HCT116 (cell line): ENCODE measurements around the gene CFAP161. TPM values are rescaled to one million over a fixed set of nuclear protein-coding genes. Genes with fewer than 3 reads are reported as not detected.

Experiments
- ATAC-seq: fragments of 200-7000 bp; cut with Tn5 transposase; 2 replicates; pipeline ENCODE4 v1.9.1; 2020; ENCODE audit warnings: mild to moderate bottlenecking, moderate library complexity
- BruUV-seq: library from RNA; stranded (reverse); fragments of 400-500 nt; replicated peaks from 2 replicates; lab custom pipeline; 2021; lab: Mats Ljungman, UMichigan
- CTCF ChIA-PET: fragments of 300-600 bp; sonication (Branson Sonifier 250); formaldehyde crosslinking; loops from one replicate; lab custom pipeline; 2021; ENCODE audit warnings: antibody characterized with exemption; lab: Charles Lee
- POLR2A ChIA-PET: fragments of 300-600, 350-600 bp; sonication (Branson Sonifier 250); formaldehyde crosslinking; loops from one replicate; lab custom pipeline; 2021; ENCODE audit warnings: antibody characterized with exemption; lab: Charles Lee
- RAD21 ChIA-PET, 2 experiments: fragments of 300-600 bp; sonication (Branson Sonifier 250); formaldehyde crosslinking; loops; one replicate each; lab custom pipeline; 2023; ENCODE audit warnings: low total read pairs in 2 of 2; ENCODE audit not compliant: uncharacterized antibody in 2 of 2, unreplicated experiment in 2 of 2, low non-redundant PET in 1 of 2; lab: Charles Lee
- DNase-seq: peaks from one replicate; pipeline ENCODE4 v3.0.0-alpha.2; 2010; ENCODE audit warnings: low read depth, low spot score
- H2AFZ ChIP-seq: fragments of 200-600 bp; shearing (Covaris generic), sonication (generic); 2 replicates; pipeline ENCODE4 v1.6.1; 2017; ENCODE audit warnings: low read depth, mixed run types, mixed read lengths, antibody characterized with exemption, low read length; ENCODE audit not compliant: poor library complexity, severe bottlenecking
- H3K27ac ChIP-seq: 2 replicates; pipeline ENCODE4 v1.5.1; 2012; ENCODE audit warnings: low read depth, low read length
- H3K27me3 ChIP-seq: fragments of 200-600 bp; sonication (generic); 2 replicates; pipeline ENCODE4 v1.6.1; 2016; ENCODE audit warnings: mixed run types, low read length, mixed read lengths; ENCODE audit not compliant: insufficient read depth
- H3K36me3 ChIP-seq, 2 experiments: fragments of 200-500 bp in 1 of 2; fragments of 200-600 bp in 1 of 2; sonication (Bioruptor generic) in 1 of 2; sonication (generic) in 1 of 2; 2 replicates each; pipeline versions ENCODE4 v1.5.1 to v1.6.1; 2014 to 2016; ENCODE audit warnings: low read length in 2 of 2, inconsistent platforms in 1 of 2, mixed read lengths in 1 of 2, mixed run types in 1 of 2; ENCODE audit not compliant: insufficient read depth in 2 of 2, control insufficient read depth in 1 of 2
- H3K4me1 ChIP-seq, 2 experiments: fragments of 200-600 bp in 1 of 2; sonication (generic) in 1 of 2; 2 replicates each; pipeline versions ENCODE4 v1.5.1 to v1.6.1; 2012 to 2017; ENCODE audit warnings: low read length in 2 of 2, inconsistent platforms in 1 of 2, mild to moderate bottlenecking in 1 of 2, mixed read lengths in 1 of 2, mixed run types in 1 of 2, moderate library complexity in 1 of 2; ENCODE audit not compliant: insufficient read depth in 2 of 2, control insufficient read depth in 1 of 2
- H3K4me2 ChIP-seq: fragments of 200-600 bp; sonication (generic); 2 replicates; pipeline ENCODE4 v1.6.1; 2017; ENCODE audit warnings: mixed run types, low read length, mixed read lengths
- H3K4me3 ChIP-seq, 2 experiments: fragments of 200-600 bp in 1 of 2; sonication (generic) in 1 of 2; replicated peaks in 1 of 2; 2 replicates each; pipeline ENCODE4 v1.5.1; 2011 to 2016; ENCODE audit warnings: low read length in 2 of 2, control low read depth in 1 of 2, low read depth in 1 of 2, mild to moderate bottlenecking in 1 of 2, mixed read lengths in 1 of 2, mixed run types in 1 of 2
- H3K79me2 ChIP-seq: fragments of 200-600 bp; sonication (generic); 2 replicates; pipeline ENCODE4 v1.6.1; 2017; ENCODE audit warnings: mild to moderate bottlenecking, mixed run types, low read length, moderate library complexity, mixed read lengths; ENCODE audit not compliant: insufficient read depth
- H3K9ac ChIP-seq: fragments of 200-600 bp; sonication (generic); 2 replicates; pipeline ENCODE4 v1.6.1; 2016; ENCODE audit warnings: low read length, mixed read lengths
- H3K9me2 ChIP-seq: fragments of 200-600 bp; sonication (generic), shearing (Covaris generic); 2 replicates; pipeline ENCODE4 v1.6.1; 2017; ENCODE audit warnings: mixed run types, mild to moderate bottlenecking, moderate library complexity; ENCODE audit not compliant: insufficient read depth
- H3K9me3 ChIP-seq, 2 experiments: fragments of 200-500 bp in 1 of 2; fragments of 200-600 bp in 1 of 2; sonication (Bioruptor generic) in 1 of 2; sonication (generic) in 1 of 2; 2 replicates each; pipeline ENCODE4 v1.6.1; 2014 to 2017; ENCODE audit warnings: low read length in 2 of 2, mixed read lengths in 2 of 2, inconsistent platforms in 1 of 2, low read depth in 1 of 2, mild to moderate bottlenecking in 1 of 2, mixed run types in 1 of 2, moderate library complexity in 1 of 2; ENCODE audit not compliant: control insufficient read depth in 1 of 2, insufficient read depth in 1 of 2
- H4K20me1 ChIP-seq: fragments of 200-600 bp; sonication (generic), shearing (Covaris generic); 2 replicates; pipeline ENCODE4 v1.6.1; 2017; ENCODE audit warnings: mixed run types, mild to moderate bottlenecking, moderate library complexity; ENCODE audit not compliant: insufficient read depth
- EGR1 ChIP-seq: IDR thresholded peaks from 2 replicates; pipeline ENCODE4 v1.6.1; 2012; ENCODE audit warnings: low read depth
- EZH2 ChIP-seq: fragments of 200-600 bp; sonication (generic); IDR thresholded peaks from 2 replicates; pipeline ENCODE4 v1.6.1; 2017; ENCODE audit warnings: antibody characterized with exemption, mixed run types
- EZH2phosphoT487 ChIP-seq: fragments of 200-600 bp; IDR thresholded peaks from 2 replicates; pipeline ENCODE4 v1.6.1; 2018; ENCODE audit warnings: antibody characterized with exemption, borderline replicate concordance
- FOSL1 ChIP-seq: IDR thresholded peaks from 2 replicates; pipeline ENCODE4 v1.6.1; 2012; ENCODE audit warnings: low read depth
- JUND ChIP-seq: IDR thresholded peaks from 2 replicates; pipeline ENCODE4 v1.6.1; 2012
- RAD21 ChIP-seq: IDR thresholded peaks from 2 replicates; pipeline ENCODE4 v1.6.1; 2012; ENCODE audit warnings: low read depth, mild to moderate bottlenecking
- SIN3A ChIP-seq: IDR thresholded peaks from 2 replicates; pipeline ENCODE4 v1.6.1; 2012; ENCODE audit warnings: low read depth
- TCF7L2 ChIP-seq: IDR thresholded peaks from 2 replicates; pipeline ENCODE4 v1.7.0; 2011; ENCODE audit warnings: borderline replicate concordance, inconsistent platforms; ENCODE audit not compliant: insufficient read depth, insufficient read length; ENCODE audit errors: extremely low read depth
- YY1 ChIP-seq: IDR thresholded peaks from 2 replicates; pipeline ENCODE4 v1.6.1; 2011; ENCODE audit warnings: low read length, low read depth, moderate library complexity, mild to moderate bottlenecking; ENCODE audit not compliant: insufficient replicate concordance; ENCODE audit errors: extremely low read depth
- ZNF274 ChIP-seq: fragments of 200-500 bp; sonication (Bioruptor generic); IDR thresholded peaks from 2 replicates; pipeline ENCODE4 v1.6.1; 2014; ENCODE audit warnings: mild to moderate bottlenecking, low read depth, low read length, inconsistent platforms
- intact Hi-C: fragments of 100-400 bp; cut with micrococcal nuclease; formaldehyde crosslinking; loops from 2 replicates; pipeline ENCODE4 v1.10.0; 2022
- total RNA-seq: library from RNA; stranded (reverse); gene quantifications from one replicate; pipeline ENCODE4 v1.2.1, GENCODE V29; 2021; ENCODE audit not compliant: unreplicated experiment
- TF ChIP-seq, protein P1 (sequence below): IDR thresholded peaks from 2 replicates; pipeline ENCODE4 v1.6.1; 2012
- TF ChIP-seq, protein P2 (sequence below): IDR thresholded peaks from 2 replicates; pipeline ENCODE4 v1.6.1; 2011; ENCODE audit warnings: mild to moderate bottlenecking, low read length, moderate library complexity; ENCODE audit not compliant: insufficient replicate concordance; ENCODE audit errors: extremely low read depth
- TF ChIP-seq, protein P3 (sequence below), 3 experiments: fragments of 200-600 bp in 1 of 3; sonication (generic) in 1 of 3; IDR thresholded peaks in 2 of 3; conservative IDR thresholded peaks in 1 of 3; 2 replicates each; pipeline ENCODE4 v1.5.1; 2012 to 2017; ENCODE audit warnings: low read depth in 2 of 3, low read length in 2 of 3, antibody characterized with exemption in 1 of 3, borderline replicate concordance in 1 of 3, control low read depth in 1 of 3, mild to moderate bottlenecking in 1 of 3, mixed read lengths in 1 of 3, mixed run types in 1 of 3, moderate library complexity in 1 of 3; ENCODE audit not compliant: insufficient read depth in 1 of 3

CFAP161 gene
- total RNA-seq, 1 experiment from 2014 or later: 0.15 TPM

DNA sequence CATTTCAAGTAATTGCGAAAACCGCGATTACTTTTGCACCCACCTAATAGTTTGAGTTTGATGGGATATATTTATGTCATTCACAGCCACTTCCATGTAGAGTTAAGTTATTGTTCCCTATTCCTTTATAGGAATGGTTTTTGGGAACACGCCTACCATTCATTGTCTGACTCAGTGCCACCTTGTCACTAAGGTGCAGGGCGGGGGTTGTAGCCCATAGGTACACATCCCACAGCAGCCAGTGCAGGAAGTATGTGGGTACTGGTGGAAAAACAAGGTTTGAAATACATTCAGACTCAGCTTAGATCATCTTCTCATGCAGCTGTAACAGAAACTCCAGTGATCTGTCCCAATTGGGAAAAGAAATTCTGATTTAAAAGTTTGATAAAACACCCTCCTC is 48.2 kb upstream of the CFAP161 start:
- Histone ChIP-seq H3K36me3 (no peaks in the 10 kb centered on the region), H3K4me2 (no peak overlapping the region), H3K9me2 (no peaks in the 10 kb centered on the region), H3K4me3 (no peak overlapping the region), H2AFZ (no peak overlapping the region), H3K9ac (no peak overlapping the region), H3K27me3 (no peaks in the 10 kb centered on the region), H3K79me2 (no peaks in the 10 kb centered on the region), H4K20me1 (no peaks in the 10 kb centered on the region), H3K9me3 (no peaks in the 10 kb centered on the region), H3K4me1 (peaks cover 0 to 6% of the 10 kb centered on the region in 2 experiments; a peak in 1 of 4 replicates), H3K27ac (no peak overlapping the region)
- ChIA-PET RAD21 (no interaction called here), CTCF (interaction anchor here (1.1 kb wide), 1 partner anchor 180 kb away, joined by 4 read pairs; no protein-coding TSS in a partner anchor), POLR2A (no interaction called here)
- ATAC-seq (no peak), DNase-seq (no peak)
- BruUV-seq: no TSS peak
- intact Hi-C loops: no loop called here
- TF ChIP-seq RAD21 (no peak), ZNF274 (no peak), YY1 (no peak), TCF7L2 (no peak), EGR1 (no peak), FOSL1 (no peak), SIN3A (no peak), EZH2phosphoT487 (no peak), JUND (no peak), EZH2 (no peak)
- TF ChIP-seq, protein P1, sequence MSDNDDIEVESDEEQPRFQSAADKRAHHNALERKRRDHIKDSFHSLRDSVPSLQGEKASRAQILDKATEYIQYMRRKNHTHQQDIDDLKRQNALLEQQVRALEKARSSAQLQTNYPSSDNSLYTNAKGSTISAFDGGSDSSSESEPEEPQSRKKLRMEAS: no peak
- TF ChIP-seq, protein P2, sequence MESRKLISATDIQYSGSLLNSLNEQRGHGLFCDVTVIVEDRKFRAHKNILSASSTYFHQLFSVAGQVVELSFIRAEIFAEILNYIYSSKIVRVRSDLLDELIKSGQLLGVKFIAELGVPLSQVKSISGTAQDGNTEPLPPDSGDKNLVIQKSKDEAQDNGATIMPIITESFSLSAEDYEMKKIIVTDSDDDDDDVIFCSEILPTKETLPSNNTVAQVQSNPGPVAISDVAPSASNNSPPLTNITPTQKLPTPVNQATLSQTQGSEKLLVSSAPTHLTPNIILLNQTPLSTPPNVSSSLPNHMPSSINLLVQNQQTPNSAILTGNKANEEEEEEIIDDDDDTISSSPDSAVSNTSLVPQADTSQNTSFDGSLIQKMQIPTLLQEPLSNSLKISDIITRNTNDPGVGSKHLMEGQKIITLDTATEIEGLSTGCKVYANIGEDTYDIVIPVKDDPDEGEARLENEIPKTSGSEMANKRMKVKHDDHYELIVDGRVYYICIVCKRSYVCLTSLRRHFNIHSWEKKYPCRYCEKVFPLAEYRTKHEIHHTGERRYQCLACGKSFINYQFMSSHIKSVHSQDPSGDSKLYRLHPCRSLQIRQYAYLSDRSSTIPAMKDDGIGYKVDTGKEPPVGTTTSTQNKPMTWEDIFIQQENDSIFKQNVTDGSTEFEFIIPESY: no peak
- TF ChIP-seq, protein P3, sequence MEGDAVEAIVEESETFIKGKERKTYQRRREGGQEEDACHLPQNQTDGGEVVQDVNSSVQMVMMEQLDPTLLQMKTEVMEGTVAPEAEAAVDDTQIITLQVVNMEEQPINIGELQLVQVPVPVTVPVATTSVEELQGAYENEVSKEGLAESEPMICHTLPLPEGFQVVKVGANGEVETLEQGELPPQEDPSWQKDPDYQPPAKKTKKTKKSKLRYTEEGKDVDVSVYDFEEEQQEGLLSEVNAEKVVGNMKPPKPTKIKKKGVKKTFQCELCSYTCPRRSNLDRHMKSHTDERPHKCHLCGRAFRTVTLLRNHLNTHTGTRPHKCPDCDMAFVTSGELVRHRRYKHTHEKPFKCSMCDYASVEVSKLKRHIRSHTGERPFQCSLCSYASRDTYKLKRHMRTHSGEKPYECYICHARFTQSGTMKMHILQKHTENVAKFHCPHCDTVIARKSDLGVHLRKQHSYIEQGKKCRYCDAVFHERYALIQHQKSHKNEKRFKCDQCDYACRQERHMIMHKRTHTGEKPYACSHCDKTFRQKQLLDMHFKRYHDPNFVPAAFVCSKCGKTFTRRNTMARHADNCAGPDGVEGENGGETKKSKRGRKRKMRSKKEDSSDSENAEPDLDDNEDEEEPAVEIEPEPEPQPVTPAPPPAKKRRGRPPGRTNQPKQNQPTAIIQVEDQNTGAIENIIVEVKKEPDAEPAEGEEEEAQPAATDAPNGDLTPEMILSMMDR (IDR thresholded peaks at IDR 0.05 in 2 of 3, conservative IDR thresholded peaks at IDR 0.05 in 1 of 3; ENCODE audit: borderline replicate concordance in 1 of 3, insufficient read depth in 1 of 3, low read depth in 2 of 3, low read length in 2 of 3): no peak
